ENCODE results near the gene AXL. TPM values are rescaled to one million over a fixed set of nuclear protein-coding genes. Genes with fewer than 3 reads are reported as not detected.

AXL gene
- total RNA-seq, 1 donor: 368 TPM

GRCh38 chr19:41224632-41225031, 5.6 kb downstream of the AXL start:
- Histone ChIP-seq H3K9me3 (ENCODE audit: low read depth, low read length) (no peaks in the 10 kb centered on the region), H3K27ac (ENCODE audit: low read depth, low read length) (peak overlapping the region; percentile 95), H3K4me1 (ENCODE audit: insufficient read depth, low read length) (peaks cover 62% of the 10 kb centered on the region), H3K4me3 (ENCODE audit: insufficient read depth, low read length) (no peak overlapping the region), H3K27me3 (ENCODE audit: insufficient read depth, low read length) (no peaks in the 10 kb centered on the region), H3K4me2 (ENCODE audit: insufficient read depth, low read length) (peak overlapping the region; percentile 74), H3K79me2 (ENCODE audit: insufficient read depth, low read length) (peaks cover 74% of the 10 kb centered on the region), H4K20me1 (ENCODE audit: insufficient read depth, low read length) (peaks cover 3% of the 10 kb centered on the region), H3K36me3 (ENCODE audit: insufficient read depth, low read length) (peaks cover 74% of the 10 kb centered on the region), H2AFZ (ENCODE audit: low read length) (no peak overlapping the region)
- DNase-seq (ENCODE audit: insufficient read length, low spot score, missing footprints): no peak
- no peak for TF ChIP-seq CTCF (IDR thresholded peaks at IDR 0.05; ENCODE audit: extremely low read depth, low read depth, low read length)

- Histone ChIP-seq H3K79me2 (ENCODE audit: insufficient read depth, low read length) (peaks cover 74% of the 10 kb centered on the region), H3K4me3 (ENCODE audit: insufficient read depth, low read length) (peak overlapping the region; percentile 64), H3K9me3 (ENCODE audit: low read depth, low read length) (no peaks in the 10 kb centered on the region), H3K4me2 (ENCODE audit: insufficient read depth, low read length) (peak overlapping the region; percentile 74), H3K36me3 (ENCODE audit: insufficient read depth, low read length) (peaks cover 77% of the 10 kb centered on the region), H4K20me1 (ENCODE audit: insufficient read depth, low read length) (peaks cover 3% of the 10 kb centered on the region), H3K27me3 (ENCODE audit: insufficient read depth, low read length) (no peaks in the 10 kb centered on the region), H3K4me1 (ENCODE audit: insufficient read depth, low read length) (peaks cover 61% of the 10 kb centered on the region), H2AFZ (ENCODE audit: low read length) (no peak overlapping the region), H3K27ac (ENCODE audit: low read depth, low read length) (peak overlapping the region; percentile 95)
- TF ChIP-seq CTCF (IDR thresholded peaks at IDR 0.05; ENCODE audit: extremely low read depth, low read depth, low read length): no peak
- DNase-seq (ENCODE audit: insufficient read length, low spot score, missing footprints): peak; percentile 98
Measured at GRCh38 chr19:41225238-41226052, 6.4 kb downstream of the AXL start.

- H3K4me1 ChIP-seq (ENCODE audit: insufficient read depth, low read length): peaks cover 53% of the 10 kb centered on the region
Measured at GRCh38 chr19:41226053-41226873, 7.2 kb downstream of the AXL start.

More at GRCh38 chr19:41226053-41226873, 7.2 kb downstream of the AXL start:
- no peak for TF ChIP-seq CTCF (IDR thresholded peaks at IDR 0.05; ENCODE audit: extremely low read depth, low read depth, low read length)
- Histone ChIP-seq H3K27ac (ENCODE audit: low read depth, low read length) (peak overlapping the region; percentile 95), H2AFZ (ENCODE audit: low read length) (no peak overlapping the region), H4K20me1 (ENCODE audit: insufficient read depth, low read length) (peaks cover 3% of the 10 kb centered on the region), H3K36me3 (ENCODE audit: insufficient read depth, low read length) (peaks cover 77% of the 10 kb centered on the region), H3K4me2 (ENCODE audit: insufficient read depth, low read length) (peak overlapping the region; percentile 74), H3K27me3 (ENCODE audit: insufficient read depth, low read length) (no peaks in the 10 kb centered on the region), H3K9me3 (ENCODE audit: low read depth, low read length) (no peaks in the 10 kb centered on the region), H3K79me2 (ENCODE audit: insufficient read depth, low read length) (peaks cover 74% of the 10 kb centered on the region), H3K4me3 (ENCODE audit: insufficient read depth, low read length) (peak overlapping the region; percentile 64)
- DNase-seq (ENCODE audit: insufficient read length, low spot score, missing footprints): peak; percentile 95
